ENCODE measurements around the gene GLI1. TPM values are rescaled to one million over a fixed set of nuclear protein-coding genes. Genes with fewer than 3 reads are reported as not detected.
"Not testable (repeated sequence)": the region's sequence is repeated elsewhere in the genome, so short reads cannot be mapped to it uniquely, and the experiment has no call there.

GLI1 gene
- total RNA-seq, 1 experiment from 2014 or later = 1.9 TPM

DNA sequence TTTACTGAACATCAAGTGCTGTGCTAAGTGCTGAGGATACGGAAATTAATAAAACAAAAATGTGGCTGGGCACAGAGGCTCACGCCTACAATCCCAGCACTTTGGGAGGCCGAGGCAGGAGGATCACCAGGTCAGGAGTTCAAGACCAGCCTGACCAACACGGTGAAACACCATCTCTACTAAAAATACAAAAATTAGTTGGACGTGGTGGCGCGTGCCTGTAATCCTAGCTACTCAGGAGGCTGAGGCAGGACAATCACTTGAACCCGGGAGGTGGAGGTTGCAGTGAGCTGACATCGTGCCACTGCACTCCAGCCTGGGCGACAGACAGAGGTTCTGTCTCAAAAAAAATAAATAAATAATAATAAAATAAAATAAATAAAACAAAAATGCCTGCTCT is 32.6 kb upstream of the GLI1 start:
- not testable (repeated sequence) for H2AFZ ChIP-seq (ENCODE audit: low read length); H3K4me3 ChIP-seq (ENCODE audit: low read length); H3K9me2 ChIP-seq (replicated peaks; ENCODE audit: insufficient read depth, low read length); H4K20me1 ChIP-seq (ENCODE audit: insufficient read depth, low read depth, low read length); H3K27me3 ChIP-seq (ENCODE audit: low read length); DNase-seq; H3K9ac ChIP-seq (ENCODE audit: low read length); H3K9me3 ChIP-seq (ENCODE audit: low read length); H3K36me3 ChIP-seq (ENCODE audit: insufficient read depth, low read length); H3K27ac ChIP-seq (ENCODE audit: low read length); H3K4me2 ChIP-seq (ENCODE audit: low read depth, low read length, poor library complexity, severe bottlenecking)
- Histone ChIP-seq H3K79me2 (ENCODE audit: low read length) (peaks cover 56% of the 10 kb centered on the region), H3K4me1 (ENCODE audit: low read length) (peaks cover 20% of the 10 kb centered on the region)

DNA sequence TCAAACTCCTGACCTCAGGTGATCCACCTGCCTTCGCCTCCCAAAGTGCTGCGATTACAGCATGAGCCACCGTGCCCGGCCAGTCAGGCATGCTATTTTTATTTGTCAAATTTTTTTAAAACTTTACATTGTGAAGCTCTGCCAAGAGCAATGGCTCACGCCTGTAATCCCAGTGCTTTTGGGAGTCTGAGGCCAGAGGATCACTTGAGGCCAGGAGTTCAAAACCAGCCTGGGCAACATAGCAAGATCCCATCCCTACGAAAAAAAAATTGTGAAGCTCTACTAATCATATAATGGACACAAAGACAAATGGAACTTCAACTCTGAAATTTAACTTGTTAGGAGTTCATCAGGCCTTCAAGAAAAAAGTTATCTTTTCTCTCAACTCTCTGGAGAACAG is 30.6 kb upstream of the GLI1 start:
- H3K4me2 ChIP-seq (ENCODE audit: low read depth, low read length, poor library complexity, severe bottlenecking) = peak overlapping the region; percentile 98
- no peak for DNase-seq
- H3K9ac ChIP-seq (ENCODE audit: low read length) = peak overlapping the region; percentile 83
- H3K9me2 ChIP-seq (replicated peaks; ENCODE audit: insufficient read depth, low read length) = no peaks in the 10 kb centered on the region
- no peaks in the 10 kb centered on the region for H3K36me3 ChIP-seq (ENCODE audit: insufficient read depth, low read length)
- H4K20me1 ChIP-seq (ENCODE audit: insufficient read depth, low read depth, low read length) = no peaks in the 10 kb centered on the region
- no peaks in the 10 kb centered on the region for H3K9me3 ChIP-seq (ENCODE audit: low read length)
- H3K4me1 ChIP-seq (ENCODE audit: low read length) = peaks cover 20% of the 10 kb centered on the region
- no peaks in the 10 kb centered on the region for H3K27me3 ChIP-seq (ENCODE audit: low read length)
- H3K4me3 ChIP-seq (ENCODE audit: low read length) = peak overlapping the region; percentile 76; the same call in 1 of the 2 replicates
- H3K79me2 ChIP-seq (ENCODE audit: low read length) = peaks cover 48% of the 10 kb centered on the region
- H3K27ac ChIP-seq (ENCODE audit: low read length) = peak overlapping the region; percentile 79
- H2AFZ ChIP-seq (ENCODE audit: low read length) = no peak overlapping the region

DNA sequence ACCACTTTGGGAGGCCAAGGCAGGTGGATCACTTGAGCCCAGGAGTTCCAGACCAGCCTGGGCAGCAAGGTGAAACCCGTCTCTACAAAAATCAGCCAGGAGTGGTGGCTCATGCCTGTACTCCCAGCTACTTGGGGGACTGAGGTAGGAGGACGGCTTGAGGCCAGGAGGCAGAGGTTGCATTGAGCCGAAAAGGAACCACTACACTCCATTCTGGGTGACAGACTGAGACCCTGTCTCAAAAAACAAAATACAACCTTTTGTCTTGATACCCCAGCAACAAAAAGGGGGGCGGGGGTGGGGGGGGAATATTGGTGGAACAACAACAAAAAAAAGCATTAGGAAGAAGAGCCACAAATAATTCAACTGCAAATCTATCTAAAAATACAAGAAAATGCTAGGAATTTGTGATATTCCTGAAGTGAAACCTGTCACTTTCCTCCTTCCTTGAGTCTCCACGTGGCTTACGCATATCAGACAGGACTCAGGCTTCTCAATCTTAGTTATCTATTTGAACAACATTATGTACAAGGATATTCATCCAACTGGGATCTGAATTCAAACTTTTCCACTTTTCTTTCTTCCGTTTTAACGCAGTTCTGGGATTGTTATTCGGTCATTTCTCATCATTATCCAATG is 30.0 kb upstream of the GLI1 start:
- Histone ChIP-seq H3K4me3 (ENCODE audit: low read length) (peak overlapping the region; percentile 76), H3K36me3 (ENCODE audit: insufficient read depth, low read length) (no peaks in the 10 kb centered on the region), H3K4me2 (ENCODE audit: low read depth, low read length, poor library complexity, severe bottlenecking) (peak overlapping the region; percentile 98), H3K27ac (ENCODE audit: low read length) (peak overlapping the region; percentile 79), H3K9me3 (ENCODE audit: low read length) (no peaks in the 10 kb centered on the region), H3K9ac (ENCODE audit: low read length) (peak overlapping the region; percentile 83), H3K4me1 (ENCODE audit: low read length) (peaks cover 20% of the 10 kb centered on the region), H3K27me3 (ENCODE audit: low read length) (no peaks in the 10 kb centered on the region), H4K20me1 (ENCODE audit: insufficient read depth, low read depth, low read length) (no peaks in the 10 kb centered on the region), H3K9me2 (replicated peaks; ENCODE audit: insufficient read depth, low read length) (no peaks in the 10 kb centered on the region), H3K79me2 (ENCODE audit: low read length) (peaks cover 42% of the 10 kb centered on the region), H2AFZ (ENCODE audit: low read length) (no peak overlapping the region)
- no peak for DNase-seq

DNA sequence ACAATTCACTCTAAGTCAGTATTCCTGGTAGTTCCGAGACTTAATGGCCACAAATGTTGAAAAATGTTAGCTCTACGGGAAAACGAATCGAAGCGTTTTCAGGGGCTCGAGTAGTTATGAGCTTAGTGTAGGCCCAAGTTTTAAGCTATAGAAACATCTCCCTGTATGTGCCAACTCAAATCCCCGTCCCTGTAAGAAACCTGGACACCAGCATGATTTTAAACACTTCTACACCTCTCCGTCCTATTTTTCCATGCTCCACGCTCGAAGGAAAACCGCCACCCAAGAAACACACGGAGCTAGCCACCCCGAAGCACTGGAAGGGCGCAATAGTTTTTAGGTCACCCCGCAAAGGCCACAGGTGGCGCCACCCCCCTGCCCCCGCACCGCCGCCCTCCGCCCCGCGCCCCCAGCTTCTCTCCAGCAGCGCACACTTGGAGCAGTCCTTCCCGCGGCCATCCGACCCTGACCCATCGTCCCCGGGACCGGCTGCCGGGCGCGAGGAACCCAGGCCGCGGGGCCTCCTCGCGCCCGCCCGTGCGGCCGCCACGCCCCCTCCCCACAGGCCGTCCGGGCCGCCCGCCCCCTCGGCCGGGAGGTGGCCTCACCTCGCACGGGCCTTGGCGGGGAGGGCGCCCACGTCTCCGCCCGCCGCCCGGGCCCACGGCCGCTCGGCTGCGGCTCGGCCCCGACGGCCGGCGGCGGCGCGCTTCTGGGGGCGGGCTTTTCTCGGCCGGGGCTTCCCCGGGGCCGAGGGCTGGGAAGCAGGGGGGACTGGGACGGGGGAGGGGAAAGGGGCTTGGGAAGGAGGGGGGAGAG is 29.3 kb upstream of the GLI1 start:
- Histone ChIP-seq H3K27ac (ENCODE audit: low read length) (peak overlapping the region; percentile 79), H3K27me3 (ENCODE audit: low read length) (no peaks in the 10 kb centered on the region), H3K4me2 (ENCODE audit: low read depth, low read length, poor library complexity, severe bottlenecking) (peak overlapping the region; percentile 98), H3K9me2 (replicated peaks; ENCODE audit: insufficient read depth, low read length) (no peaks in the 10 kb centered on the region), H2AFZ (ENCODE audit: low read length) (no peak overlapping the region), H3K9me3 (ENCODE audit: low read length) (no peaks in the 10 kb centered on the region), H4K20me1 (ENCODE audit: insufficient read depth, low read depth, low read length) (no peaks in the 10 kb centered on the region), H3K4me1 (ENCODE audit: low read length) (peaks cover 20% of the 10 kb centered on the region), H3K36me3 (ENCODE audit: insufficient read depth, low read length) (no peaks in the 10 kb centered on the region), H3K4me3 (ENCODE audit: low read length) (peak overlapping the region; percentile 76), H3K79me2 (ENCODE audit: low read length) (peaks cover 40% of the 10 kb centered on the region), H3K9ac (ENCODE audit: low read length) (peak overlapping the region; percentile 83)
- peak; percentile 87 for DNase-seq

DNA sequence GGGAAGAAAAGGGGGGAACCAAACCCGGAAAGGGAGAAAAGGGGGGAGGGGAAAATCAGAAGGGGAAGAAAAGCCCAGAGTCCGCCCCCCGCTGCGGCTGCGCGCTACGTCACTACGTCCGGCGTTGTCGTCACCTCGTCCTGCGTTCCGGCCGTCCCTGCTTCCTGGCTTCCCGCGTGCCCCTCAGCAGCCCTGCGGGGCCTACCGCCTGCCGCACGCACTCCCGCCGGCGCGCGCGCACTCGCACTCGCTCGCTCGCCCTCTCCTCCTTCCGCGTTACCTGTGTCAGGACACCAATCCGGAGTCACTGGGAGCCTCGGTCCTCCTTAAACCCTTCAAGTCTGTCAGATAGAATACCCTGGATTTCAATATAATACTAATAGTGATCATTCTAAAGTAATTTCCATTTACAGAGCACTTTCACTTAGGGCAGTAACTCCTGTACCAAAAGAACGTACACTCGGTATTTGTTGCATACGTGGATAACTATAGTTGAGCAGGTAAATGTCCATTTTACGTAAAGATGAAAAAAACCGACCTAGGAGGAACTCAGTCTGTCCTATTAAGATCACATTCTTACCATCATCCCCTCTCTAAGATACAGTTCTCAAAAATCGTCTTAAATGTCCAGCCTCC is 28.5 kb upstream of the GLI1 start, which contains the start of gene R3HDM2:
Gene R3HDM2, minus strand, starts transcription at position 113 of the 636 bp plus-strand sequence. CDS start 120,615 bp downstream, outside the sequence.
- peak; percentile 99 for DNase-seq
- peak within 1 kb of the TSS; percentile 98 for H3K4me2 ChIP-seq (ENCODE audit: low read depth, low read length, poor library complexity, severe bottlenecking)
- H3K27me3 ChIP-seq (ENCODE audit: low read length) = no peaks in the 10 kb centered on the region
- peaks cover 20% of the 10 kb centered on the region for H3K4me1 ChIP-seq (ENCODE audit: low read length)
- H3K9me2 ChIP-seq (replicated peaks; ENCODE audit: insufficient read depth, low read length) = no peaks in the 10 kb centered on the region
- H3K79me2 ChIP-seq (ENCODE audit: low read length) = peaks cover 34% of the 10 kb centered on the region
- H2AFZ ChIP-seq (ENCODE audit: low read length) = no peak within 1 kb of the TSS
- H4K20me1 ChIP-seq (ENCODE audit: insufficient read depth, low read depth, low read length) = no peaks in the 10 kb centered on the region
- H3K4me3 ChIP-seq (ENCODE audit: low read length) = peak within 1 kb of the TSS; percentile 76
- peak within 1 kb of the TSS; percentile 79 for H3K27ac ChIP-seq (ENCODE audit: low read length)
- no peaks in the 10 kb centered on the region for H3K9me3 ChIP-seq (ENCODE audit: low read length)
- peak within 1 kb of the TSS; percentile 83 for H3K9ac ChIP-seq (ENCODE audit: low read length)
- no peaks in the 10 kb centered on the region for H3K36me3 ChIP-seq (ENCODE audit: insufficient read depth, low read length)

DNA sequence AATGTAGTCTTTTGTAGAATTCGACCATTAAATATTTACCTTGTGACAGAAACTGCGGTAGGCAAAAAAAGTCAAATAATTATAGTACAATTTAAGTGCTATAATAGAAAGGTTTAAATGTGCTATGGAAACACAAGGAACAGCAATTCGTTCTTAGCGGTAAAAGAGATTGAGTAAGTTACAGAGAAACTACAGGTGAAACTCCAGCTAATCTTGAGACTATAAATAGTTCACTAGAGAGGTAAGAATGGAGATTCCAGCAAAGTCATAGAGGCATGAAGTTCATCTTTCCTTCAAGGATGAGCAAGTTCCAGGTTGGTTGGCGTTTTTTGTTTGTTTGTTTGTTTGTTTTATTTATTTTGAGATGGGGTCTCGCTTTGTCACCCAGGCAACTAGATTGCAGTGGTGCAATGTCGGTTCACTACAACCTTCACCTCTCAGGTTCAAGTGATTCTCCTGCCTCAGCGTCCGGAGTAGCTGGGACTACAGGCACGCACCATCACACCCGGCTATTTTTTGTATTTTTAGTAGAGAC is 27.9 kb upstream of the GLI1 start:
- no peaks in the 10 kb centered on the region for H3K36me3 ChIP-seq (ENCODE audit: insufficient read depth, low read length)
- H3K9ac ChIP-seq (ENCODE audit: low read length) = peak overlapping the region; percentile 83
- H3K4me3 ChIP-seq (ENCODE audit: low read length) = peak overlapping the region; percentile 76

DNA sequence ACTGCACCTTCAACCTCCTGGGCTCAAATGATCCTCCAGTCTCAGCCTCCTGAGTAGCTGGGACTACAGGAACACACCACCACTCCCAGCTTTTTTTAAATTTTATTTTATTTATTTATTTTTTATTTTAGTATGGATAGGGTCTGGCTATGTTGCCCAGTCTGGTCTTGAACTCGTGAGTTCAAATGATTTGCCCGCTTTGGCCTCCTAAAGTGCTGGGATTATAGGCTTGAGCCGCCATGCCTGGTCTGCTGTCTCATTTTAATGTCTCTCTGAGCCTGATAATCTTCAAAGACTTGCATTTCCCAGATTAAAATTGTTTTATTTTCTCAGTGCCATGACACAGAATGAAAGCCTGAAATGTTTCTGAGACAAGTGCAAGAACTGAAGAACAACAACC is 26.2 kb upstream of the GLI1 start:
- Histone ChIP-seq H3K4me2 (ENCODE audit: low read depth, low read length, poor library complexity, severe bottlenecking) (no peak overlapping the region), H3K9me3 (ENCODE audit: low read length) (no peaks in the 10 kb centered on the region), H3K4me3 (ENCODE audit: low read length) (no peak overlapping the region), H3K27me3 (ENCODE audit: low read length) (no peaks in the 10 kb centered on the region), H4K20me1 (ENCODE audit: insufficient read depth, low read depth, low read length) (no peaks in the 10 kb centered on the region), H3K79me2 (ENCODE audit: low read length) (peaks cover 18% of the 10 kb centered on the region), H3K9ac (ENCODE audit: low read length) (no peak overlapping the region), H2AFZ (ENCODE audit: low read length) (no peak overlapping the region), H3K9me2 (replicated peaks; ENCODE audit: insufficient read depth, low read length) (no peaks in the 10 kb centered on the region), H3K36me3 (ENCODE audit: insufficient read depth, low read length) (no peaks in the 10 kb centered on the region), H3K27ac (ENCODE audit: low read length) (no peak overlapping the region), H3K4me1 (ENCODE audit: low read length) (peaks cover 20% of the 10 kb centered on the region)
- DNase-seq = no peak

More for the DNA sequence above, 27.9 kb upstream of the GLI1 start:
- H3K27ac ChIP-seq (ENCODE audit: low read length) = peak overlapping the region; percentile 79; the same call in 1 of the 2 replicates
- no peak for DNase-seq
- H3K79me2 ChIP-seq (ENCODE audit: low read length) = peaks cover 28% of the 10 kb centered on the region
- H3K9me3 ChIP-seq (ENCODE audit: low read length) = no peaks in the 10 kb centered on the region
- H3K4me2 ChIP-seq (ENCODE audit: low read depth, low read length, poor library complexity, severe bottlenecking) = peak overlapping the region; percentile 84
- no peaks in the 10 kb centered on the region for H3K9me2 ChIP-seq (replicated peaks; ENCODE audit: insufficient read depth, low read length)
- no peaks in the 10 kb centered on the region for H3K27me3 ChIP-seq (ENCODE audit: low read length)
- no peak overlapping the region for H2AFZ ChIP-seq (ENCODE audit: low read length)
- peaks cover 20% of the 10 kb centered on the region for H3K4me1 ChIP-seq (ENCODE audit: low read length)
- no peaks in the 10 kb centered on the region for H4K20me1 ChIP-seq (ENCODE audit: insufficient read depth, low read depth, low read length)

All from Karpas-422 (cell line).